Esophagus squamous epithelium (tissue), 4 donors: ENCODE data around the gene GREB1L.

ENCODE experiments used
- CTCF ChIP-seq, 6 experiments: fragments of 450-650 bp in 4 of 6; fragments of 200-600 bp in 2 of 6; sonication (generic) in 2 of 6; IDR thresholded peaks; one replicate each; pipeline ENCODE4 v1.5.1; 2016 to 2019; ENCODE audit warnings: antibody characterized with exemption in 6 of 6, mild to moderate bottlenecking in 4 of 6, moderate library complexity in 4 of 6
- POLR2A ChIP-seq, 4 donors: fragments of 450-650 bp; IDR thresholded peaks; one replicate each; pipeline ENCODE4 v1.6.1; 2017; ENCODE audit warnings: antibody characterized with exemption in 4 of 4, mild to moderate bottlenecking in 4 of 4, moderate library complexity in 3 of 4

DNA sequence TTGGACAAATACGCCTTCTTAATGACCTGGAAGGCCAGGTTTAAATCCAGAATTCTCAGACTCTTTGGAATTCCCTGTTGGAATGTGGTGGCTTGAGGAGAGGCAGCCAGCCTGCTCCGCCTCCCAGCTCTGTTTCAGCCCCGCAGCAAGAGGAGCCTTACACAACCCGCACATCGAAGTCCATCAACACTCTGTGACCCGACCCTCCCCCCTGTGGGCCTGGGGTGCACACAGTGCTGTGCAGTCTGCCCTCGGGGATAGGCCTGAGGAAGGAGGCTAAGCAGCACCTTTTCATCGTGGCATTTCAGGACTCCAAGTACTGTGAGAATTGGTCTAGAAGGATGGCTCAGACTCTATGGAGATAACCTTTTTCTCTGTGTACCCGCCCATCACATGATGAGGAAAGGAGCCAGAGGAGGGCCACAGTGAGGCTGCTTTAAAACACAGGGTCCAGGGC, 73.7 kb downstream of the GREB1L start:
- no peak for TF ChIP-seq CTCF (IDR thresholded peaks at IDR 0.05)
- no peak for TF ChIP-seq POLR2A (IDR thresholded peaks at IDR 0.05)
